Stimulated activated CD4-positive, alpha-beta T cell treated with anti-CD3 and anti-CD28 coated beads, Interleukin-12 subunit alpha, Interleukin-12 subunit beta, amount 100 ng/mL, for 24 hours (primary cell): ENCODE measurements around the gene DAB2IP.

Experiments
- DNase-seq, 2 experiments: peaks; one replicate each; pipeline ENCODE4 v3.0.0-alpha.2; 2020; ENCODE audit warnings: low read depth in 2 of 2

The DAB2IP gene

GRCh38 chr9:121700832-121701419 is 49.5 kb downstream of the DAB2IP start:
- no peak for DNase-seq

- DNase-seq = no peak
These were observed 50.4 kb downstream of the DAB2IP start for GRCh38 chr9:121701736-121702261.

- no peak for DNase-seq
These were observed 51.7 kb downstream of the DAB2IP start for GRCh38 chr9:121703014-121703734.

- no peak for DNase-seq
These were observed 52.8 kb downstream of the DAB2IP start for GRCh38 chr9:121704281-121704680.

GRCh38 chr9:121706149-121706750 is 54.8 kb downstream of the DAB2IP start:
- no peak for DNase-seq

GRCh38 chr9:121707477-121708424 is 56.3 kb downstream of the DAB2IP start:
- DNase-seq = no peak

GRCh38 chr9:121708768-121709488 is 57.5 kb downstream of the DAB2IP start:
- DNase-seq = no peak

- no peak for DNase-seq
These were observed 58.4 kb downstream of the DAB2IP start for GRCh38 chr9:121709798-121710197.

- DNase-seq = no peak
These were observed 59.8 kb downstream of the DAB2IP start for GRCh38 chr9:121711281-121711680.

GRCh38 chr9:121711797-121712196 is 60.4 kb downstream of the DAB2IP start:
- no peak for DNase-seq

- DNase-seq = no peak
These were observed 62.1 kb downstream of the DAB2IP start for GRCh38 chr9:121713400-121714070.

GRCh38 chr9:121714075-121714705 is 62.8 kb downstream of the DAB2IP start:
- DNase-seq = no peak

- DNase-seq = no peak
These were observed 63.4 kb downstream of the DAB2IP start for GRCh38 chr9:121714873-121715272.

- DNase-seq = no peak
These were observed 65.9 kb downstream of the DAB2IP start for GRCh38 chr9:121717141-121717991.

- DNase-seq = no peak
These were observed 66.7 kb downstream of the DAB2IP start for GRCh38 chr9:121718084-121718483.

- no peak for DNase-seq
These were observed 67.1 kb downstream of the DAB2IP start for GRCh38 chr9:121718501-121718900.

- no peak for DNase-seq
These were observed 69.0 kb downstream of the DAB2IP start for GRCh38 chr9:121720311-121721057.

- DNase-seq = no peak
These were observed 69.6 kb downstream of the DAB2IP start for GRCh38 chr9:121721058-121721350.

- no peak for DNase-seq
These were observed 70.3 kb downstream of the DAB2IP start for GRCh38 chr9:121721770-121722169.
